ENCODE data around the gene ACOT8.
"Not testable (repeated sequence)": the region's sequence is repeated elsewhere in the genome, so short reads cannot be mapped to it uniquely, and the experiment has no call there.

ACOT8 gene

GRCh38 chr20:45857114-45857881 lies at the start of gene ACOT8, which contains the start of gene ZSWIM3:
Gene ACOT8 (minus strand): TSS chr20:45857392. CDS start chr20:45857315, 77 bp downstream.
Gene ZSWIM3 (plus strand): TSS chr20:45857614. CDS start chr20:45857826, 212 bp downstream.
- in situ Hi-C loops (cut with MboI; ENCODE audit: low sequenced_read_pairs), result no loop called here

- in situ Hi-C loops (cut with MboI; ENCODE audit: low sequenced_read_pairs), result no loop called here
Measured at GRCh38 chr20:45905505-45906079, 48.4 kb upstream of the ACOT8 start.

DNA sequence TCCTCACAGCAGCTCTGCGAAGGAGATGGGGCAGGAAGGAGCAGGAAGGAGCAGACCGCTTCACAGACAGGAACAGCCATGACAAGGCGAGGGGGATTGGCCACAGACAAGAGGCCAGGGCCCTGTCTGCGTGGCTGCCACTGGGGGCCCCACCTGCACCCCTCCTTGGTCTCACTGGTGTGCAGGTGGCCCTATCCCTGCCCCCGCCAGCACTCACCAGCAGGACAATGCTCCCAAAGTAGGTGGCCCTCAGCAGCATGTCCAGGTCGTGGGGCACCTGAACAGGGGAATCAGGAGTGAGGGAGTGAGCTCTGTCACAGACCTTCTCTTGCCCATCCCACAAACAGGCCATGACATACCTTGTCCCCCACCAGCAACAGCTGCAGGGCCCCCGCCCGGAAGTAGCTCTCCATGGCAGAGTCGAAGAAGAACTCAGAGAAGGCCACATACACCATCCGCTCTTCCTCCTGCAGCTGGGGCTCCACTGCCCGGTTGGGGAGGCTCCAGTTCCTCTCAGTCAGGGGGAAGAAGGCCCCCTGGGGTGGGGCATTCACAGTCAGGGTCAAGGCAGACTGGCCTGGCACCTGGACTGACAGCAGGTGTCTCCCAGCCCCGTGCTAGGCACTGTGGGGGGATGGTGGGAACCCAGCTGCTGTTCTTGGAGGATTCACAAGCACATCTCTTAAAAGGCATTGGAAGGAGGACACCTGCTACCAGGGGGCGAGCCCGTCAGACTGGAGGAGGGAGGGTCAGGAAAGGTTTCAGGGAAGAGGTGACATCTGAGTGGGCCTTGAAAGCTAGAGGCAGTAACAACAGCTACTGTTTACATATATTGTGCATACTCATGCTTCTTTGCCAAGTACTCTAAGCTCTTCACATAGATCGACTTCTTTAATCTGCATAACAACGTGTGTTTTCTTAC lies 47.7 kb upstream of the ACOT8 start:
- in situ Hi-C loops (cut with MboI; ENCODE audit: low sequenced_read_pairs), result no loop called here

- in situ Hi-C loops (cut with MboI; ENCODE audit: low sequenced_read_pairs), result no loop called here
Measured at GRCh38 chr20:45902199-45902701, 45.1 kb upstream of the ACOT8 start.

DNA sequence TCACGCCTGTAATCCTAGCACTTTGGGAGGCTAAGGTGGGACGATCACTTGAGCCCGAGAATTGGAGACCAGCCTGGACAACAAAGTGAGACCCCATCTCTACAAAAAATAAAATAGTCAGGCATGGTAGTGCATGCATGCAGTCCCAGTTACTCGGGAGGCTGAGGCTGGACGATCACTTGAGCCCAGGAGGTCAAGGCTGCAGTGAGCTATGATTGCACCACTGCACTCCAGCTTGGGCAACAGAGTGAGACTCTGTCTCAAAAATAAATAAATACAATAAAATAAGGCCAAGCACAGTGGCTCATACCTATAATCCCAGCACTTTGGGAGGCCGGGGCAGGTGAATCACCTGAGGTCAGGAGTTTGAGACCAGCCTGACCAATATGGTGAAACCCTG lies 44.1 kb upstream of the ACOT8 start:
- in situ Hi-C loops (cut with MboI; ENCODE audit: low sequenced_read_pairs), result not testable (repeated sequence)

GRCh38 chr20:45899046-45899835 lies 42.0 kb upstream of the ACOT8 start:
- in situ Hi-C loops (cut with MboI; ENCODE audit: low sequenced_read_pairs), result no loop called here

DNA sequence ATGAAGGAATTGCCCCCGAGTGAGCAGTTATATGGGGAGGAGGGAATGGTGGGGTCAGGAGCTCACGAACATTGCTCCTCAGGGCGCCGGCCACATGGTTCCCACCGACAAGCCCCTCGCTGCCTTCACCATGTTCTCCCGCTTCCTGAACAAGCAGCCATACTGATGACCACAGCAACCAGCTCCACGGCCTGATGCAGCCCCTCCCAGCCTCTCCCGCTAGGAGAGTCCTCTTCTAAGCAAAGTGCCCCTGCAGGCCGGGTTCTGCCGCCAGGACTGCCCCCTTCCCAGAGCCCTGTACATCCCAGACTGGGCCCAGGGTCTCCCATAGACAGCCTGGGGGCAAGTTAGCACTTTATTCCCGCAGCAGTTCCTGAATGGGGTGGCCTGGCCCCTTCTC lies 41.1 kb upstream of the ACOT8 start:
- in situ Hi-C loops (cut with MboI; ENCODE audit: low sequenced_read_pairs), result no loop called here

GRCh38 chr20:45897692-45898091 lies 40.5 kb upstream of the ACOT8 start:
- in situ Hi-C loops (cut with MboI; ENCODE audit: low sequenced_read_pairs), result no loop called here

DNA sequence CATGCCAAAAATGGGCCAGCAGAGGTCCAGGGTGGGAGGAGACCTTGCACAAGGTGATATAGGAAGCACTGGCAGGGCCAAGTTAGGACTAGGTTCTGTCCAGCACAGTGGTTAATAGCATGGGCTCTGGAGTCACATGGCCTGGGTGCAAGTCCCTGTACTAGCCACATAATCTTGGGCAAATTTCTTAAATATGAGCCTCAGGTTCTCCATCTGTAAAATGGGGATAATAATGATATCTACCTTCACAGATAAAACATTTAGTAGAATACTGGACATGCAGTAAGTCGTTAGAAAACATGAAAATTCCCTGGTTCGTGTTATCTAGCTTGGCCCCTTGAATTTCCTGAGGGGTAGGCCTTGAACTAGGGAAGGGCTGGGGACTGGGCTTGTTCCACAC lies 40.1 kb upstream of the ACOT8 start:
- in situ Hi-C loops (cut with MboI; ENCODE audit: low sequenced_read_pairs), result no loop called here

- in situ Hi-C loops (cut with MboI; ENCODE audit: low sequenced_read_pairs), result no loop called here
Measured at GRCh38 chr20:45896641-45897161, 39.5 kb upstream of the ACOT8 start.

DNA sequence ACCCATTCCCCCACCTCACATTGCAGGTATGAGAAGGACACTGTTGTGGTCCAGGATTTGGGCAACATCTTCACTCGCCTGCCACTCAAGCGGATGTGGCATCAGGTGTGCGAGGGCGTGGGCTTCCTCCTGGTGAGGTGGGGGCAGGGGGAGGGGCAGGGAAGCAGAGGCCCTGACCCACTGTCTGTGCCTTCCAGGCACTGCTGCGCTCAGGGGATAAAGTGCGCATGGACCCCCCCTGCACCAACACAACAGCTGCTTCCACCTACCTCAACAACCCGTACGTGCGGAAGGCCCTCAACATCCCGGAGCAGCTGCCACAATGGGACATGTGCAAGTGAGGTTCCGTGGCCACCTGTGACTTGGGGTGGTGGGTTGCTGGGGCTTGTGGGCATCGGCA lies 37.6 kb upstream of the ACOT8 start:
- in situ Hi-C loops (cut with MboI; ENCODE audit: low sequenced_read_pairs), result no loop called here

DNA sequence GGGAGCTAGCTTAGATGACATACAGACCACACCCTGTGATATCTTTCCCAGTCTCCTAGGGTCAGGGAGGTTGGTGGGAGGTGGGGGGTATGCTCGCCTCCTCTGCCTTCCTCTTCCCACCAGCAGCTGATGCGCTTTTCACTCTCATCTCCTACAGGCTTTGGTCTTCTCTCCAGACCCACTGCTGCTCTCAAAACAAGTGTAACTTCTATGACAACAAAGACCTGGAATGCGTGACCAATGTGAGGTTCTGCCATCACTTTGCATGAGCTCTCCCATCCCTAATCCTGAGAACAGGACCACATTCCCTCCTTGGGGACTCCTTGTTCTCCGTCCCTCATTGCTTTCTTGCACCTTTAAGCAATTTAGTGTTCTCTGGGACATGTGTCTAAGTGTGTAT lies 36.6 kb upstream of the ACOT8 start:
- in situ Hi-C loops (cut with MboI; ENCODE audit: low sequenced_read_pairs), result no loop called here

GRCh38 chr20:45892828-45893500 lies 35.8 kb upstream of the ACOT8 start:
- in situ Hi-C loops (cut with MboI; ENCODE audit: low sequenced_read_pairs), result no loop called here

GRCh38 chr20:45892049-45892825 lies 35.0 kb upstream of the ACOT8 start:
- in situ Hi-C loops (cut with MboI; ENCODE audit: low sequenced_read_pairs), result no loop called here

DNA sequence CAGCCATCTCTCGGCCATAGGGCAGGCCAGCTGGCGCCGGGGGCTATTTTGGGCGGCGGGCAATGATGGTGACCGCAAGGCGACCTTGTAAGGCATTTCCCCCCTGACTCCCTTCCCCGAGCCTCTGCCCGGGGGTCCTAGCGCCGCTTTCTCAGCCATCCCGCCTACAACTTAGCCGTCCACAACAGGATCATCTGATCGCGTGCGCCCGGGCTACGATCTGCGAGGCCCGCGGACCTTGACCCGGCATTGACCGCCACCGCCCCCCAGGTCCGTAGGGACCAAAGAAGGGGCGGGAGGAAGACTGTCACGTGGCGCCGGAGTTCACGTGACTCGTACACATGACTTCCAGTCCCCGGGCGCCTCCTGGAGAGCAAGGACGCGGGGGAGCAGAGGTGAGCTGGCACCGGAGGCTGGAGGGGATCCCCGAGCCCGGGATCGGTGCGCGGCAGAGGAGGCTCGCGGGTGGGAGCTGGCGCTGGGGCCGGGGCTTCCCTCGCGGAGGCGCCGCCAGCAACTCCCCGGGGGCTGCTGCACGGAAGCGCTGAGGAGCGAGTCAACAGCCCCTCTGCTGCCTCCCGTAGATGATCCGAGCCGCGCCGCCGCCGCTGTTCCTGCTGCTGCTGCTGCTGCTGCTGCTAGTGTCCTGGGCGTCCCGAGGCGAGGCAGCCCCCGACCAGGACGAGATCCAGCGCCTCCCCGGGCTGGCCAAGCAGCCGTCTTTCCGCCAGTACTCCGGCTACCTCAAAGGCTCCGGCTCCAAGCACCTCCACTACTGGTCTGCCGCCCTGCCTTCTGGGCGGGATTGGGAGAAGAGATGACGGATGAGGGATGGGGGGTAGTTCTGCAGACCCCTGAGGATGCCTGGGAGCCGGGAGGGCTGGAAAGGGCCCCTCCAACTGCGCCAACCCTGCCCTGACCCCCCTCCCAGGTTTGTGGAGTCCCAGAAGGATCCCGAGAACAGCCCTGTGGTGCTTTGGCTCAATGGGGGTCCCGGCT lies 34.1 kb upstream of the ACOT8 start, which contains the start of the genes CTSA and NEURL2:
Gene CTSA, plus strand, starts transcription at position 351 of the 999 bp plus-strand sequence. Its CDS starts 234 bp downstream, at position 585.
Gene NEURL2, minus strand, starts transcription at position 224 of the 999 bp plus-strand sequence. Its CDS starts 217 bp downstream, at position 7.
- in situ Hi-C loops (cut with MboI; ENCODE audit: low sequenced_read_pairs), result no loop called here

DNA sequence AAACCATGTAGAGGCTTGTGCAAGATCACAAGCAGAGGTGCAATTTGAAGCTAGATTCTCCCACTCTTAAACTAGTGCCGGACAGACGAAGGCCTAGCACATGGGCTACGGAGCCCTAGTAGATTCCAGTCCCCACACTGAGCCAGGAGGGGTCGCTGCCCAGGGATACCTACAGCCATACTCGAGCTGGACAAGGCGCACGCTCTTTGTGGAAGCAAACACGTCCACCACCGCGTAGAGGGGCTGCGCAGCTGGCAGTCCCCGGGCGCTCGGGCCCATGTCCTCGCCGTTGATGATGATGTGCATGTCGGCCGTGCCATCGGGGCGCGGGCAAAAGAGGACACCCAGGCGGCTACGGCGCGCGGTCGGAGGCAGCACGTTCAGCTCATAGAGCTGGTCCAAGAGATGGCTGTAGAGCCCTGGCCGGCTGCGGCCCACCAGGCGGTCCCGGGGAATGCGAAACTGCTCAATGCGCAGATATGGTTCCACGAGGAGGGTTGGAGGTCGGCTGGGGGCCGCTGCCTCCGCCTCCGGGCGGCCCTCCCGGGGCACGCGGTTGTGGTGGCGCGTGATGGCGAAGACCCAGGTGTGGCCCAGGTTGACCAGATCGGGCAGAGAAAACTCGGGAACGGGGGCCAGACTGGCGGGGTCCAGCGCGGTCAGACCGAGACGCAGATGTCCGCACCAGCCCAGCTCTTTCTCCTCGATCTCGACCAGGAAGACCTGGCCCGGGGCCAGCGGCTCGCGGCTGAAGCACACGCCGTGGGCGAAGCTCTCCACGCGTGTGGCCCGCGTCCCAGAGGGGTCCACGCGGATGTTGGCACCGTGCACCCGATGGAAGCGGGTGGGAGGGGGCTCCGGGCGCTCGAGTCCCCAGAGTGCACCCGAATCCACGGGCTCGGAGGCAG lies 33.1 kb upstream of the ACOT8 start:
- in situ Hi-C loops (cut with MboI; ENCODE audit: low sequenced_read_pairs), result no loop called here

All from HL-60/S4 treated with retinoic acid at 250 ng/mL for 4 days and 3 days (cell line).